ENCODE data around the gene PEA15.

PEA15 gene

GRCh38 chr1:160226623-160227022, 21.4 kb downstream of the PEA15 start:
- Histone ChIP-seq H4K8ac (ENCODE audit: low read depth, low read length) (no peak overlapping the region), H3K23ac (ENCODE audit: low read length) (no peak overlapping the region), H3K4me3 (ENCODE audit: low read length) (no peak overlapping the region), H2BK5ac (ENCODE audit: low read length) (no peak overlapping the region), H3K36me3 (ENCODE audit: control insufficient read depth, insufficient read depth, low read length) (peaks cover 12% of the 10 kb centered on the region), H3K56ac (ENCODE audit: low read length) (no peak overlapping the region), H3K27ac (ENCODE audit: low read depth, low read length) (no peak overlapping the region), H3K18ac (ENCODE audit: low read length) (no peak overlapping the region), H3K79me1 (ENCODE audit: low read length) (no peaks in the 10 kb centered on the region), H2BK15ac (replicated peaks; ENCODE audit: low read depth) (no peak overlapping the region), H3K4me2 (ENCODE audit: low read length) (no peak overlapping the region), H3K9ac (ENCODE audit: low read length) (no peak overlapping the region), H4K5ac (ENCODE audit: low read length) (no peak overlapping the region), H2BK120ac (ENCODE audit: low read depth, low read length) (no peak overlapping the region), H3K4ac (ENCODE audit: low read depth, low read length) (no peak overlapping the region), H3K27me3 (ENCODE audit: insufficient read depth, low read length, poor library complexity) (no peaks in the 10 kb centered on the region), H3K79me2 (ENCODE audit: control insufficient read depth, insufficient read depth, low read length) (no peaks in the 10 kb centered on the region), H3K4me1 (ENCODE audit: control insufficient read depth, low read depth, low read length) (no peaks in the 10 kb centered on the region), H2AK5ac (ENCODE audit: low read length) (no peak overlapping the region)
- no CpG with 5 or more reads among the region's 2 CpGs for WGBS (ENCODE audit: extremely low coverage, insufficient coverage, low lambda C conversion rate)
- no peak for DNase-seq

- Histone ChIP-seq H3K4me2 (ENCODE audit: low read length) (no peak overlapping the region), H4K8ac (ENCODE audit: low read depth, low read length) (no peak overlapping the region), H2BK120ac (ENCODE audit: low read depth, low read length) (no peak overlapping the region), H3K56ac (ENCODE audit: low read length) (no peak overlapping the region), H2BK5ac (ENCODE audit: low read length) (no peak overlapping the region), H3K23ac (ENCODE audit: low read length) (no peak overlapping the region), H3K36me3 (ENCODE audit: control insufficient read depth, insufficient read depth, low read length) (peaks cover 12% of the 10 kb centered on the region), H3K79me1 (ENCODE audit: low read length) (no peaks in the 10 kb centered on the region), H2BK15ac (replicated peaks; ENCODE audit: low read depth) (no peak overlapping the region), H3K27me3 (ENCODE audit: insufficient read depth, low read length, poor library complexity) (no peaks in the 10 kb centered on the region), H3K79me2 (ENCODE audit: control insufficient read depth, insufficient read depth, low read length) (no peaks in the 10 kb centered on the region), H3K4me3 (ENCODE audit: low read length) (no peak overlapping the region), H3K18ac (ENCODE audit: low read length) (no peak overlapping the region), H4K5ac (ENCODE audit: low read length) (no peak overlapping the region), H3K9ac (ENCODE audit: low read length) (no peak overlapping the region), H2AK5ac (ENCODE audit: low read length) (no peak overlapping the region), H3K4ac (ENCODE audit: low read depth, low read length) (no peak overlapping the region), H3K4me1 (ENCODE audit: control insufficient read depth, low read depth, low read length) (no peaks in the 10 kb centered on the region), H3K27ac (ENCODE audit: low read depth, low read length) (no peak overlapping the region)
- no CpG with 5 or more reads among the region's 4 CpGs for whole genome bisulfite sequencing (ENCODE audit: extremely low coverage, insufficient coverage, low lambda C conversion rate)
- DNase-seq = no peak
These were observed 21.9 kb downstream of the PEA15 start for GRCh38 chr1:160227034-160227433.

GRCh38 chr1:160227561-160227960, 22.4 kb downstream of the PEA15 start:
- no peak overlapping the region for H2BK120ac ChIP-seq (ENCODE audit: low read depth, low read length)
- peaks cover 12% of the 10 kb centered on the region for H3K36me3 ChIP-seq (ENCODE audit: control insufficient read depth, insufficient read depth, low read length)
- no peaks in the 10 kb centered on the region for H3K79me2 ChIP-seq (ENCODE audit: control insufficient read depth, insufficient read depth, low read length)
- H3K4me2 ChIP-seq (ENCODE audit: low read length) = no peak overlapping the region
- no peak overlapping the region for H3K23ac ChIP-seq (ENCODE audit: low read length)
- H3K79me1 ChIP-seq (ENCODE audit: low read length) = no peaks in the 10 kb centered on the region
- H3K4ac ChIP-seq (ENCODE audit: low read depth, low read length) = no peak overlapping the region
- H3K56ac ChIP-seq (ENCODE audit: low read length) = no peak overlapping the region
- WGBS (ENCODE audit: extremely low coverage, insufficient coverage, low lambda C conversion rate) = no CpG with 5 or more reads among the region's 1 CpG
- no peak overlapping the region for H3K18ac ChIP-seq (ENCODE audit: low read length)
- no peak for DNase-seq
- H4K8ac ChIP-seq (ENCODE audit: low read depth, low read length) = no peak overlapping the region
- no peak overlapping the region for H3K4me3 ChIP-seq (ENCODE audit: low read length)
- no peak overlapping the region for H2BK5ac ChIP-seq (ENCODE audit: low read length)
- no peak overlapping the region for H3K27ac ChIP-seq (ENCODE audit: low read depth, low read length)
- no peak overlapping the region for H2BK15ac ChIP-seq (replicated peaks; ENCODE audit: low read depth)
- no peak overlapping the region for H3K9ac ChIP-seq (ENCODE audit: low read length)
- H3K4me1 ChIP-seq (ENCODE audit: control insufficient read depth, low read depth, low read length) = no peaks in the 10 kb centered on the region
- no peak overlapping the region for H4K5ac ChIP-seq (ENCODE audit: low read length)
- H2AK5ac ChIP-seq (ENCODE audit: low read length) = no peak overlapping the region
- H3K27me3 ChIP-seq (ENCODE audit: insufficient read depth, low read length, poor library complexity) = no peaks in the 10 kb centered on the region

GRCh38 chr1:160228431-160228830, 23.2 kb downstream of the PEA15 start:
- Histone ChIP-seq H3K27ac (ENCODE audit: low read depth, low read length) (no peak overlapping the region), H4K8ac (ENCODE audit: low read depth, low read length) (no peak overlapping the region), H3K79me2 (ENCODE audit: control insufficient read depth, insufficient read depth, low read length) (no peaks in the 10 kb centered on the region), H3K9ac (ENCODE audit: low read length) (no peak overlapping the region), H2BK15ac (replicated peaks; ENCODE audit: low read depth) (no peak overlapping the region), H3K4me2 (ENCODE audit: low read length) (no peak overlapping the region), H2BK5ac (ENCODE audit: low read length) (no peak overlapping the region), H3K4me1 (ENCODE audit: control insufficient read depth, low read depth, low read length) (no peaks in the 10 kb centered on the region), H4K5ac (ENCODE audit: low read length) (no peak overlapping the region), H3K56ac (ENCODE audit: low read length) (no peak overlapping the region), H3K23ac (ENCODE audit: low read length) (no peak overlapping the region), H2AK5ac (ENCODE audit: low read length) (no peak overlapping the region), H3K4ac (ENCODE audit: low read depth, low read length) (no peak overlapping the region), H3K18ac (ENCODE audit: low read length) (no peak overlapping the region), H3K27me3 (ENCODE audit: insufficient read depth, low read length, poor library complexity) (no peaks in the 10 kb centered on the region), H3K79me1 (ENCODE audit: low read length) (no peaks in the 10 kb centered on the region), H2BK120ac (ENCODE audit: low read depth, low read length) (no peak overlapping the region), H3K36me3 (ENCODE audit: control insufficient read depth, insufficient read depth, low read length) (peaks cover 7% of the 10 kb centered on the region), H3K4me3 (ENCODE audit: low read length) (no peak overlapping the region)
- DNase-seq = no peak

GRCh38 chr1:160232911-160233310, 27.7 kb downstream of the PEA15 start:
- no peaks in the 10 kb centered on the region for H3K27me3 ChIP-seq (ENCODE audit: insufficient read depth, low read length, poor library complexity)
- H3K9ac ChIP-seq (ENCODE audit: low read length) = no peak overlapping the region
- no peak overlapping the region for H3K18ac ChIP-seq (ENCODE audit: low read length)
- no peak overlapping the region for H3K4ac ChIP-seq (ENCODE audit: low read depth, low read length)
- no peak overlapping the region for H2BK120ac ChIP-seq (ENCODE audit: low read depth, low read length)
- no peaks in the 10 kb centered on the region for H3K79me1 ChIP-seq (ENCODE audit: low read length)
- H2BK5ac ChIP-seq (ENCODE audit: low read length) = no peak overlapping the region
- no peak for DNase-seq
- no peak overlapping the region for H3K4me2 ChIP-seq (ENCODE audit: low read length)
- no peak overlapping the region for H4K8ac ChIP-seq (ENCODE audit: low read depth, low read length)
- no peak overlapping the region for H3K23ac ChIP-seq (ENCODE audit: low read length)
- H3K4me1 ChIP-seq (ENCODE audit: control insufficient read depth, low read depth, low read length) = no peaks in the 10 kb centered on the region
- H4K5ac ChIP-seq (ENCODE audit: low read length) = no peak overlapping the region
- H3K36me3 ChIP-seq (ENCODE audit: control insufficient read depth, insufficient read depth, low read length) = peaks cover 3% of the 10 kb centered on the region
- H3K79me2 ChIP-seq (ENCODE audit: control insufficient read depth, insufficient read depth, low read length) = no peaks in the 10 kb centered on the region
- H3K4me3 ChIP-seq (ENCODE audit: low read length) = no peak overlapping the region
- no peak overlapping the region for H3K27ac ChIP-seq (ENCODE audit: low read depth, low read length)
- H3K56ac ChIP-seq (ENCODE audit: low read length) = no peak overlapping the region
- H2BK15ac ChIP-seq (replicated peaks; ENCODE audit: low read depth) = no peak overlapping the region
- H2AK5ac ChIP-seq (ENCODE audit: low read length) = no peak overlapping the region

- H3K27me3 ChIP-seq (ENCODE audit: insufficient read depth, low read length, poor library complexity) = no peaks in the 10 kb centered on the region
- no peak overlapping the region for H2BK120ac ChIP-seq (ENCODE audit: low read depth, low read length)
- no peak overlapping the region for H2BK15ac ChIP-seq (replicated peaks; ENCODE audit: low read depth)
- H3K4me3 ChIP-seq (ENCODE audit: low read length) = no peak overlapping the region
- no CpG with 5 or more reads among the region's 5 CpGs for WGBS (ENCODE audit: extremely low coverage, insufficient coverage, low lambda C conversion rate)
- no peak overlapping the region for H3K56ac ChIP-seq (ENCODE audit: low read length)
- no peak overlapping the region for H3K23ac ChIP-seq (ENCODE audit: low read length)
- no peak overlapping the region for H3K4ac ChIP-seq (ENCODE audit: low read depth, low read length)
- no peak overlapping the region for H4K8ac ChIP-seq (ENCODE audit: low read depth, low read length)
- H3K36me3 ChIP-seq (ENCODE audit: control insufficient read depth, insufficient read depth, low read length) = peaks cover 3% of the 10 kb centered on the region
- no peak overlapping the region for H2BK5ac ChIP-seq (ENCODE audit: low read length)
- H3K4me1 ChIP-seq (ENCODE audit: control insufficient read depth, low read depth, low read length) = no peaks in the 10 kb centered on the region
- H3K4me2 ChIP-seq (ENCODE audit: low read length) = no peak overlapping the region
- H3K18ac ChIP-seq (ENCODE audit: low read length) = no peak overlapping the region
- H3K79me2 ChIP-seq (ENCODE audit: control insufficient read depth, insufficient read depth, low read length) = no peaks in the 10 kb centered on the region
- no peak overlapping the region for H3K9ac ChIP-seq (ENCODE audit: low read length)
- no peak for DNase-seq
- no peak overlapping the region for H3K27ac ChIP-seq (ENCODE audit: low read depth, low read length)
- no peaks in the 10 kb centered on the region for H3K79me1 ChIP-seq (ENCODE audit: low read length)
- no peak overlapping the region for H4K5ac ChIP-seq (ENCODE audit: low read length)
- H2AK5ac ChIP-seq (ENCODE audit: low read length) = no peak overlapping the region
These were observed 31.6 kb downstream of the PEA15 start for GRCh38 chr1:160236806-160237205.

Data from mesendoderm (in vitro differentiated cells).